H1 (cell line): ENCODE results near the gene QSOX2. TPM values are rescaled to one million over a fixed set of nuclear protein-coding genes. Genes with fewer than 3 reads are reported as not detected.

Experiments used
- CTCF ChIA-PET: fragments of 300-600 bp; sonication (Branson Sonifier 250); formaldehyde crosslinking; loops from one replicate; lab custom pipeline; 2021; ENCODE audit not compliant: partially characterized antibody; lab: Charles Lee
- POLR2A ChIA-PET: fragments of 300-600 bp; sonication (Branson Sonifier 250); formaldehyde crosslinking; loops from one replicate; lab custom pipeline; 2021; ENCODE audit warnings: inconsistent platforms; ENCODE audit not compliant: partially characterized antibody; lab: Charles Lee
- DNase-seq, 2 experiments: peaks; one replicate each; pipeline versions ENCODE4 v3.0.0 to v3.0.0-alpha.2; 2010 to 2022; ENCODE audit warnings: low spot score in 2 of 2, low read depth in 1 of 2, mixed read lengths in 1 of 2
- FAIRE-seq: peaks from 2 replicates; lab custom pipeline; 2011; peaks lifted over from hg19 to GRCh38; lab: Jason Lieb, UNC
- H2AFZ ChIP-seq: 2 replicates; pipeline ENCODE4 v1.8.1; 2012; ENCODE audit warnings: low read length, inconsistent platforms
- H2AK5ac ChIP-seq: 2 replicates; pipeline ENCODE4 v1.6.1; 2013; ENCODE audit warnings: low read depth, low read length
- H2BK120ac ChIP-seq: replicated peaks from 2 replicates; pipeline ENCODE3; 2013; ENCODE audit warnings: low read depth, low read length, inconsistent platforms
- H2BK12ac ChIP-seq: 2 replicates; pipeline ENCODE4 v1.6.1; 2013; ENCODE audit warnings: low read depth, low read length
- H2BK15ac ChIP-seq: 2 replicates; pipeline ENCODE4 v1.6.1; 2013; ENCODE audit warnings: low read length
- H2BK20ac ChIP-seq: 2 replicates; pipeline ENCODE4 v1.6.1; 2013; ENCODE audit warnings: low read length
- H2BK5ac ChIP-seq: 2 replicates; pipeline ENCODE4 v1.6.1; 2013; ENCODE audit warnings: low read depth, low read length
- H3K14ac ChIP-seq: 2 replicates; pipeline ENCODE4 v1.6.1; 2013; ENCODE audit warnings: inconsistent platforms; ENCODE audit not compliant: insufficient read length
- H3K18ac ChIP-seq: 2 replicates; pipeline ENCODE4 v1.6.1; 2013; ENCODE audit warnings: low read length; ENCODE audit errors: extremely low read depth
- H3K23ac ChIP-seq: 2 replicates; pipeline ENCODE4 v1.6.1; 2013; ENCODE audit warnings: inconsistent platforms; ENCODE audit not compliant: insufficient read length
- H3K23me2 ChIP-seq: 2 replicates; pipeline ENCODE4 v1.6.1; 2013; ENCODE audit warnings: low read depth, low read length
- H3K27ac ChIP-seq: 2 replicates; pipeline ENCODE4 v1.6.1; 2011; ENCODE audit warnings: low read depth, low read length, inconsistent platforms
- H3K27me3 ChIP-seq, 4 experiments: replicated peaks in 1 of 4; 1 replicate in 1 of 4; 2 replicates in 3 of 4; pipeline versions ENCODE4 v1.6.1 to v1.8.1; 2011 to 2013; ENCODE audit warnings: low read length in 3 of 4, mild to moderate bottlenecking in 3 of 4, inconsistent platforms in 2 of 4, mixed read lengths in 2 of 4, moderate library complexity in 1 of 4; ENCODE audit not compliant: control insufficient read depth in 3 of 4, insufficient read depth in 3 of 4; ENCODE audit errors: extremely low read depth in 1 of 4
- H3K36me3 ChIP-seq, 4 experiments: 2 replicates each; pipeline versions ENCODE4 v1.6.1 to v1.8.1; 2011 to 2013; ENCODE audit warnings: mild to moderate bottlenecking in 4 of 4, low read length in 3 of 4, moderate library complexity in 2 of 4, control low read depth in 1 of 4, inconsistent platforms in 1 of 4; ENCODE audit not compliant: insufficient read depth in 4 of 4, control insufficient read depth in 2 of 4
- H3K4ac ChIP-seq: replicated peaks from 2 replicates; pipeline ENCODE3; 2013; ENCODE audit warnings: low read length, low read depth, mixed read lengths, inconsistent platforms; ENCODE audit not compliant: insufficient read length
- H3K4me1 ChIP-seq, 4 experiments: replicated peaks in 1 of 4; 1 replicate in 1 of 4; 2 replicates in 3 of 4; pipeline versions ENCODE4 v1.6.1 to v1.8.1; 2011 to 2013; ENCODE audit warnings: low read length in 3 of 4, inconsistent platforms in 2 of 4, mixed read lengths in 1 of 4; ENCODE audit not compliant: insufficient read depth in 4 of 4, control insufficient read depth in 3 of 4
- H3K4me2 ChIP-seq, 2 experiments: 2 replicates each; pipeline versions ENCODE4 v1.6.1 to v1.8.1; 2011 to 2013; ENCODE audit warnings: low read depth in 2 of 2, low read length in 2 of 2, control low read depth in 1 of 2, inconsistent platforms in 1 of 2, mild to moderate bottlenecking in 1 of 2; ENCODE audit not compliant: insufficient read depth in 1 of 2
- H3K4me3 ChIP-seq, 4 experiments: fragments of 200-600, 300-600 bp in 1 of 4; sonication (generic), shearing (Covaris generic), sonication (Bioruptor Twin) in 1 of 4; 2 replicates each; pipeline versions ENCODE4 v1.5.1 to v1.8.1; 2011 to 2016; ENCODE audit warnings: low read length in 4 of 4, low read depth in 3 of 4, control low read depth in 2 of 4, inconsistent platforms in 2 of 4, mild to moderate bottlenecking in 2 of 4, mixed read lengths in 1 of 4, moderate library complexity in 1 of 4; ENCODE audit not compliant: insufficient read depth in 2 of 4; ENCODE audit errors: extremely low read depth in 1 of 4
- H3K56ac ChIP-seq: replicated peaks from 2 replicates; pipeline ENCODE3; 2013; ENCODE audit warnings: low read depth, mild to moderate bottlenecking, mixed read lengths, low read length, inconsistent platforms; ENCODE audit not compliant: insufficient read length
- H3K79me1 ChIP-seq: 2 replicates; pipeline ENCODE4 v1.6.1; 2013; ENCODE audit warnings: low read depth, low read length, control low read depth
- H3K79me2 ChIP-seq, 2 experiments: 2 replicates each; pipeline versions ENCODE4 v1.6.1 to v1.8.1; 2012 to 2013; ENCODE audit warnings: low read length in 2 of 2, mild to moderate bottlenecking in 2 of 2, inconsistent platforms in 1 of 2; ENCODE audit not compliant: insufficient read depth in 2 of 2, control insufficient read depth in 1 of 2
- H3K9ac ChIP-seq, 4 experiments: replicated peaks in 1 of 4; 1 replicate in 1 of 4; 2 replicates in 3 of 4; pipeline versions ENCODE4 v1.6.1 to v1.8.1; 2011 to 2013; ENCODE audit warnings: low read depth in 3 of 4, low read length in 3 of 4, control low read depth in 2 of 4, mild to moderate bottlenecking in 2 of 4, moderate library complexity in 2 of 4, inconsistent platforms in 1 of 4; ENCODE audit errors: extremely low read depth in 1 of 4
- H3K9me3 ChIP-seq, 2 experiments: 2 replicates each; pipeline versions ENCODE4 v1.6.1 to v1.8.1; 2012 to 2013; ENCODE audit warnings: mild to moderate bottlenecking in 2 of 2, moderate library complexity in 2 of 2, control low read depth in 1 of 2, inconsistent platforms in 1 of 2, low read depth in 1 of 2, low read length in 1 of 2, mixed read lengths in 1 of 2; ENCODE audit not compliant: insufficient read depth in 2 of 2
- H4K20me1 ChIP-seq, 2 experiments: replicated peaks in 1 of 2; 2 replicates each; pipeline versions ENCODE3 to v1.8.1; 2011 to 2013; ENCODE audit warnings: inconsistent platforms in 2 of 2, low read length in 2 of 2, mild to moderate bottlenecking in 1 of 2; ENCODE audit not compliant: insufficient read depth in 2 of 2, control insufficient read depth in 1 of 2
- H4K5ac ChIP-seq: 2 replicates; pipeline ENCODE4 v1.6.1; 2013; ENCODE audit warnings: low read length, low read depth, mixed read lengths, inconsistent platforms; ENCODE audit not compliant: insufficient read length
- H4K8ac ChIP-seq: 2 replicates; pipeline ENCODE4 v1.8.0; 2013; ENCODE audit warnings: mild to moderate bottlenecking, moderate library complexity, low read length, inconsistent platforms; ENCODE audit not compliant: insufficient read depth; ENCODE audit errors: extremely low read depth
- H4K91ac ChIP-seq: replicated peaks from 2 replicates; pipeline ENCODE3; 2013; ENCODE audit warnings: low read length, mixed read lengths, inconsistent platforms; ENCODE audit not compliant: insufficient read length
- ATF3 ChIP-seq: IDR thresholded peaks from 2 replicates; pipeline ENCODE4 v1.6.1; 2011; ENCODE audit warnings: low read depth, mild to moderate bottlenecking, low read length; ENCODE audit not compliant: insufficient read depth
- BRCA1 ChIP-seq: IDR thresholded peaks from 2 replicates; pipeline ENCODE4 v1.6.1; 2012; ENCODE audit warnings: low read depth, low read length, improper control_type of control experiment
- CBX5 ChIP-seq: fragments of 300-800, 300-1000 bp; sonication (generic); IDR thresholded peaks from 2 replicates; pipeline ENCODE4 v1.7.1; 2016; ENCODE audit warnings: antibody characterized with exemption, low read length, low read depth
- CEBPB ChIP-seq: IDR thresholded peaks from 2 replicates; pipeline ENCODE4 v1.6.1; 2012; ENCODE audit warnings: low read depth, low read length
- EP300 ChIP-seq, 2 experiments: IDR thresholded peaks; 1 replicate in 1 of 2; 2 replicates in 1 of 2; pipeline ENCODE4 v1.6.1; 2011 to 2012; ENCODE audit warnings: low read depth in 2 of 2, low read length in 2 of 2, mild to moderate bottlenecking in 2 of 2, borderline replicate concordance in 1 of 2, inconsistent platforms in 1 of 2, moderate library complexity in 1 of 2
- FOSL1 ChIP-seq: IDR thresholded peaks from 2 replicates; pipeline ENCODE4 v1.6.1; 2011; ENCODE audit warnings: mild to moderate bottlenecking, low read depth, low read length, moderate library complexity; ENCODE audit not compliant: insufficient read depth
- RBBP5 ChIP-seq: IDR thresholded peaks from 2 replicates; pipeline ENCODE4 v1.7.1; 2012; ENCODE audit warnings: low read depth, mild to moderate bottlenecking, inconsistent platforms, low read length, moderate library complexity, borderline replicate concordance
- RNF2 ChIP-seq: fragments of 200-900, 300-1000 bp; sonication (generic); IDR thresholded peaks from 2 replicates; pipeline ENCODE4 v1.7.1; 2016; ENCODE audit warnings: borderline replicate concordance, low read depth, mild to moderate bottlenecking, antibody characterized with exemption, low read length; ENCODE audit not compliant: poor library complexity, severe bottlenecking; ENCODE audit errors: missing control alignments
- SP1 ChIP-seq: IDR thresholded peaks from 2 replicates; pipeline ENCODE4 v1.6.1; 2011; ENCODE audit warnings: low read depth, low read length
- TEAD4 ChIP-seq: IDR thresholded peaks from 2 replicates; pipeline ENCODE4 v1.6.1; 2012; ENCODE audit warnings: low read depth, low read length, inconsistent platforms, mixed read lengths
- WGBS, 2 experiments: shearing (Covaris generic) in 1 of 2; methylation state at CpG; one replicate each; pipeline versions ENCODE4 v1.1.6 to v1.1.7; 2013 to 2015; ENCODE audit warnings: low lambda C conversion rate in 2 of 2, mixed read lengths in 2 of 2, inconsistent platforms in 1 of 2, low coverage in 1 of 2, missing lambda C conversion rate in 1 of 2; ENCODE audit not compliant: insufficient replicate concordance in 2 of 2, insufficient coverage in 1 of 2, insufficient read length in 1 of 2; ENCODE audit errors: extremely low coverage in 1 of 2, missing lambda C conversion rate in 1 of 2; 5-methylcytosine and 5-hydroxymethylcytosine counted together
- polyA plus RNA-seq, 7 experiments: library from polyadenylated mRNA; depleted of rRNA in 3 of 7; stranded (reverse) in 5 of 7; unstranded in 2 of 7; fragments of >200 nt in 5 of 7; fragments of 200-250 nt in 2 of 7; gene quantifications; 1 replicate in 5 of 7; 2 replicates in 1 of 7; 4 replicates in 1 of 7; pipeline versions ENCODE4 v1.2.1 to v1.2.3, GENCODE V29; 2011 to 2013; ENCODE audit warnings: missing spikeins in 2 of 7, mixed read lengths in 2 of 7
- total RNA-seq: library from RNA; stranded (reverse); fragmentation: NEBNext Ultra II Directional; extraction: Animal tissue kit (Norgen Biotek cat#: 25700); gene quantifications from 2 replicates; pipeline ENCODE4 v1.2.1, GENCODE V29; 2021

The QSOX2 gene
- total and polyA plus RNA-seq, 2 of the 8 experiments (the other 6 are each of a cell fraction or from before 2014, with no cell fraction given), result 18.0 to 28.6 TPM

- no peak for FAIRE-seq
- Histone ChIP-seq H3K4me1 (peaks cover 0 to 2% (median 0%) of the 10 kb centered on the region in 4 experiments; a peak in 2 of 7 replicates), H3K36me3 (peaks cover 2 to 23% (median 18%) of the 10 kb centered on the region in 4 experiments; a peak in 7 of 8 replicates), H3K79me2 (no peaks in the 10 kb centered on the region), H2BK120ac (no peak overlapping the region), H2AK5ac (no peak overlapping the region), H3K9me3 (peaks cover 0 to 4% of the 10 kb centered on the region in 2 experiments; a peak in 1 of 4 replicates), H3K23ac (no peak overlapping the region), H3K4ac (no peak overlapping the region), H3K56ac (no peak overlapping the region), H2BK20ac (no peak overlapping the region), H3K14ac (no peak overlapping the region), H4K91ac (no peak overlapping the region), H3K27me3 (peaks cover 0 to 2% (median 0%) of the 10 kb centered on the region in 4 experiments; a peak in 1 of 7 replicates), H3K23me2 (no peaks in the 10 kb centered on the region), H3K79me1 (no peaks in the 10 kb centered on the region), H3K9ac (no peak overlapping the region), H2BK15ac (no peak overlapping the region), H2AFZ (no peak overlapping the region), H2BK5ac (no peak overlapping the region), H4K8ac (no peak overlapping the region), H4K5ac (no peak overlapping the region), H3K4me3 (no peak overlapping the region), H4K20me1 (peaks cover 8 to 19% of the 10 kb centered on the region in 2 experiments), H3K4me2 (no peak overlapping the region), H3K27ac (no peak overlapping the region), H3K18ac (no peak overlapping the region), H2BK12ac (no peak overlapping the region)
- DNase-seq, result no peak
- 92% methylated on average over 35 of the region's 35 CpGs; no CpG with 5 or more reads in 1 of the 2 experiments for WGBS, 2 experiments
- POLR2A ChIA-PET, result no interaction called here
- CTCF ChIA-PET, result interaction anchor here (0.7 to 2.4 kb wide), 2 partner anchors 11 to 15 kb away, joined by 3 to 17 read pairs; no protein-coding TSS in a partner anchor
- TF ChIP-seq EP300 (IDR thresholded peaks at IDR 0.05; ENCODE audit: borderline replicate concordance in 1 of 2, low read depth in 2 of 2, low read length in 2 of 2) (no peak), CEBPB (no peak), BRCA1 (no peak), RBBP5 (no peak), CBX5 (no peak), RNF2 (no peak), SP1 (no peak), ATF3 (no peak), FOSL1 (no peak), TEAD4 (no peak)
These were observed 33.9 kb downstream of the QSOX2 start for GRCh38 chr9:136211441-136212344.
